Measurements from ENCODE around the gene DYNLL2.

DNA sequence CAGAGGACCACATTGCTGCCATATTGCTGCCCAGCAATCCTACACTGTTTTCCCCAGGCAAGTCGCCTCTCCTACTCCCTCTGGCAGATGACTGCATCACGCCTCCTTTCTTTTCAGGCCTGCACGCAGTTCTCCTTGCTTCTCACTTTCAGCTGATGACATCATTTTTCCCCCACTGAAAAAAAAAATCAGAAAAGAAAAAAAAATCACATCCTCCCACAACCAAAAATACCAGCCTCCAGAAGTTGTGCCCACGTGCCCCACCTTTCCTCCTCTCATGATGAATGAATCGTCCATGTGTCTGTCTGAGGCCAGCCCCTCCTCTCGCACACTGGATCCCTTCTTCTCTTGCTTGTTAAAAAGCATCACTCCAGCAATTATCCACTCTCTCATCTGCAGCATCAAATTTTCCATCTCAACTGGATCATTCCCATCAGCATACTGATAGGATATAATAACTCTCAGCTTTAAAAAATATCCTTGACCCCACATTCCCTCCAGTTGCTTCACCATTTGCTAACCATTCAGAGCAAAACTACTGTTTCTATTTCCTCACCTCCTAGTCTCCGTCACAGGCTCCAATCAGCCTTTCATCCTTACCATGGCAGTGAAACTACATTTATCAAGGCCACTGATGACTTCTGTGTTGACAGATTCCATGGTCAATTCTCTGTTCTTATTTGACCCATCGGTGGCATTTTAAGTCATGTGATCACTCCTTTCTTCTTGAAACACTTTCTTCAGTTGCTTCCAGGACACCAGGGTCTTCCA lies 30.1 kb upstream of the DYNLL2 start:
- TF ChIP-seq POLR2A (IDR thresholded peaks at IDR 0.05; ENCODE audit: low read depth, low read length) = no peak
- TF ChIP-seq POLR2AphosphoS5 (IDR thresholded peaks at IDR 0.05; ENCODE audit: low read depth, low read length) = no peak
- TF ChIP-seq TAF1 (IDR thresholded peaks at IDR 0.05; ENCODE audit: low read depth, low read length) = no peak
- TF ChIP-seq SPI1 (IDR thresholded peaks at IDR 0.05; ENCODE audit: low read depth, low read length) = no peak
- no peak for TF ChIP-seq PAX5 (IDR thresholded peaks at IDR 0.05; ENCODE audit: insufficient read depth, low read length, severe bottlenecking)

Measured in GM12891 (cell line).